Endodermal cell (in vitro differentiated cells): ENCODE data around the gene SESN1. TPM values are rescaled to one million over a fixed set of nuclear protein-coding genes. Genes with fewer than 3 reads are reported as not detected.

Experiments used
- DNase-seq: peaks from one replicate; pipeline ENCODE4 v3.0.0-alpha.2; 2017
- H3K27ac ChIP-seq: 2 replicates; pipeline ENCODE4 v1.5.1; 2013; ENCODE audit warnings: mild to moderate bottlenecking, low read depth, low read length, moderate library complexity
- H3K27me3 ChIP-seq: 2 replicates; pipeline ENCODE4 v1.6.1; 2013; ENCODE audit warnings: mild to moderate bottlenecking, low read length, moderate library complexity; ENCODE audit not compliant: insufficient read depth, control insufficient read depth, poor library complexity, severe bottlenecking
- H3K36me3 ChIP-seq: 2 replicates; pipeline ENCODE4 v1.7.0; 2013; ENCODE audit warnings: mild to moderate bottlenecking, low read length, moderate library complexity; ENCODE audit not compliant: control insufficient read depth, insufficient read depth
- H3K4me1 ChIP-seq: one replicate; pipeline ENCODE4 v1.7.0; 2013; ENCODE audit warnings: low read length; ENCODE audit not compliant: control insufficient read depth, insufficient read depth
- H3K4me3 ChIP-seq: 2 replicates; pipeline ENCODE4 v1.5.1; 2013; ENCODE audit warnings: mild to moderate bottlenecking, low read length, moderate library complexity
- H3K9ac ChIP-seq: 2 replicates; pipeline ENCODE4 v1.6.1; 2013; ENCODE audit warnings: mild to moderate bottlenecking, low read length, moderate library complexity; ENCODE audit not compliant: poor library complexity, severe bottlenecking; ENCODE audit errors: extremely low read depth
- H3K9me3 ChIP-seq: 2 replicates; pipeline ENCODE4 v1.6.1; 2013; ENCODE audit warnings: mild to moderate bottlenecking, low read length, moderate library complexity; ENCODE audit not compliant: control insufficient read depth
- H3K27ac Mint-ChIP-seq: 2 replicates; pipeline ENCODE4 v1.8.0; 2020; ENCODE audit warnings: mixed read lengths
- H3K27me3 Mint-ChIP-seq: 2 replicates; pipeline ENCODE4 v1.8.0; 2021; ENCODE audit warnings: mild to moderate bottlenecking, mixed read lengths; ENCODE audit not compliant: insufficient read depth
- H3K36me3 Mint-ChIP-seq: 2 replicates; pipeline ENCODE4 v1.8.0; 2020; ENCODE audit warnings: low read depth, mixed read lengths
- H3K4me1 Mint-ChIP-seq: 2 replicates; pipeline ENCODE4 v1.8.0; 2020; ENCODE audit warnings: mixed read lengths
- H3K4me3 Mint-ChIP-seq: 2 replicates; pipeline ENCODE4 v1.8.0; 2020; ENCODE audit warnings: mild to moderate bottlenecking, moderate library complexity, mixed read lengths
- H3K9me3 Mint-ChIP-seq: 2 replicates; pipeline ENCODE4 v1.8.0; 2020; ENCODE audit warnings: mild to moderate bottlenecking, mixed read lengths
- CTCF ChIP-seq: fragments of 200-600 bp; sonication (generic); conservative IDR thresholded peaks from 2 replicates; pipeline ENCODE4 v1.5.0; 2021; ENCODE audit warnings: antibody characterized with exemption, mild to moderate bottlenecking
- WGBS, 2 experiments: methylation state at CpG; one replicate each; pipeline versions ENCODE4 v1.1.5 to v1.1.7; 2013; ENCODE audit warnings: missing lambda C conversion rate in 2 of 2, mixed read lengths in 1 of 2; ENCODE audit not compliant: insufficient coverage in 1 of 2, insufficient read length in 1 of 2; 5-methylcytosine and 5-hydroxymethylcytosine counted together
- total RNA-seq, 2 donors: library from RNA; stranded (reverse); fragmentation: NEBNext Ultra II Directional in 1 of 2; extraction: Animal tissue kit (Norgen Biotek cat#: 25700) in 1 of 2; gene quantifications; 2 replicates in 1 of 2; 3 replicates in 1 of 2; pipeline ENCODE4 v1.2.1, GENCODE V29; 2021

Gene SESN1
- total RNA-seq, 2 donors from 2014 or later, result 7.5 to 13.1 TPM

GRCh38 chr6:109027964-109028363, 66.7 kb downstream of the SESN1 start:
- no peaks in the 10 kb centered on the region for H3K27me3 Mint-ChIP-seq
- H3K9me3 Mint-ChIP-seq, result peaks cover 2% of the 10 kb centered on the region
- no peak for TF ChIP-seq CTCF
- no peaks in the 10 kb centered on the region for H3K4me1 Mint-ChIP-seq
- Histone ChIP-seq H3K9ac (no peak overlapping the region), H3K4me1 (no peaks in the 10 kb centered on the region), H3K36me3 (no peaks in the 10 kb centered on the region), H3K27me3 (no peaks in the 10 kb centered on the region), H3K9me3 (no peaks in the 10 kb centered on the region), H3K27ac (no peak overlapping the region), H3K4me3 (no peak overlapping the region)
- DNase-seq, result no peak
- no peak overlapping the region for H3K4me3 Mint-ChIP-seq
- no peaks in the 10 kb centered on the region for H3K36me3 Mint-ChIP-seq
- H3K27ac Mint-ChIP-seq, result no peak overlapping the region

DNA sequence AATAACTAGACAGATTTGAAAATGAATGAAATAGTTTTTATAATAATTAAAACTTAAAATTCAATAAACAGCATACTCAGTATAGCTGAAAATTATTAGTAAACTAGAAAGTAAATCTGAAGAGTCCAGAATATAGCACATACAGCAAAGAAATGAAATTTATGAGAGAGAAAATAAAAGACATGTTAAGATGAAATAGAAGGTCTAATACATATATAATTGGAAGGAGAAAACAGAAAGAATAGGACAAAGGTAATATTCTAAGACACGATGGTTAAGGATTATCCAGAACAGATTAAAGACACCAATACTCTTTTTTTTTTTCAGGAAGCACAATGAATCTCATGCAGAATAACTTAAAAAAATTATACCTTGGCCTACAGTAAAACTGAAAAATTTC, 69.0 kb downstream of the SESN1 start:
- Histone ChIP-seq H3K4me3 (no peak overlapping the region), H3K9ac (no peak overlapping the region), H3K9me3 (no peaks in the 10 kb centered on the region), H3K27me3 (no peaks in the 10 kb centered on the region), H3K27ac (no peak overlapping the region), H3K4me1 (no peaks in the 10 kb centered on the region), H3K36me3 (no peaks in the 10 kb centered on the region)
- no peak overlapping the region for H3K4me3 Mint-ChIP-seq
- no peak for DNase-seq
- 100% methylated on average over 1 of the region's 1 CpG; no CpG with 5 or more reads in 1 of the 2 experiments for WGBS, 2 experiments
- H3K9me3 Mint-ChIP-seq, result peaks cover 2% of the 10 kb centered on the region
- H3K27me3 Mint-ChIP-seq, result no peaks in the 10 kb centered on the region
- no peaks in the 10 kb centered on the region for H3K36me3 Mint-ChIP-seq
- H3K27ac Mint-ChIP-seq, result no peak overlapping the region
- TF ChIP-seq CTCF, result no peak
- H3K4me1 Mint-ChIP-seq, result no peaks in the 10 kb centered on the region

DNA sequence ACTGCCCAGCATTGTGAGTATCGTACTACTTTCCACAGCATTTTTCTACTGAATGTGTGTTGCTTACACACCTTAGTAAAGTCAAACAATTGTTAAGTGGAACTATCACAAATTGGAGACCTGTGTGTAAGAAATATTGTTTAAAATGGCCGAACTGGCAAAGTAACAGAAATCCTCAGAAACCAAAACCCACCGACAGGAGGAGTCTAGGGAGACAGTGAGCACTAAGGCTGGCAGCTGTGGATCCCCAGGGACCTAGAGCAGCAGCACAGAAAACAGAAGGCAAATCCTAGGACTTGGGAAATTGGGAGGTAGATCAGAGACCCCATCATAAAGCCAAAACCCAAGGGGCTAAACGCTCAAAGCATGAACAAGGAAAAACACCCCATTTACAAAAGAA, 69.9 kb downstream of the SESN1 start:
- no peak overlapping the region for H3K27ac Mint-ChIP-seq
- no peaks in the 10 kb centered on the region for H3K27me3 Mint-ChIP-seq
- H3K4me3 ChIP-seq, result no peak overlapping the region
- no peaks in the 10 kb centered on the region for H3K27me3 ChIP-seq
- H3K9me3 Mint-ChIP-seq, result peaks cover 2% of the 10 kb centered on the region
- H3K4me1 Mint-ChIP-seq, result peaks cover 5% of the 10 kb centered on the region
- peak; percentile 61 for DNase-seq
- H3K9me3 ChIP-seq, result no peaks in the 10 kb centered on the region
- H3K27ac ChIP-seq, result no peak overlapping the region
- no peak overlapping the region for H3K4me3 Mint-ChIP-seq
- H3K36me3 Mint-ChIP-seq, result no peaks in the 10 kb centered on the region
- no peaks in the 10 kb centered on the region for H3K4me1 ChIP-seq
- no peaks in the 10 kb centered on the region for H3K36me3 ChIP-seq
- WGBS, 2 experiments, result 86% methylated on average over 4 of the region's 4 CpGs; no CpG with 5 or more reads in 1 of the 2 experiments
- no peak overlapping the region for H3K9ac ChIP-seq
- TF ChIP-seq CTCF, result peak; percentile 72
